ENCODE results near the gene ASB8.

The ASB8 gene

GRCh38 chr12:48157018-48157888 is at the start of gene ASB8:
Gene ASB8 (minus strand): TSS chr12:48157515. CDS start chr12:48153496, 4,019 bp downstream.
- FAIRE-seq (peak; percentile 75), DNase-seq (ENCODE audit: low spot score) (peak; percentile 91)

- DNase-seq (ENCODE audit: low spot score) = no peak
- no peak for FAIRE-seq
These were observed 45.9 kb upstream of the ASB8 start, which contains the start of gene OR10AD1 for GRCh38 chr12:48203192-48203591. Gene OR10AD1 (minus strand): TSS chr12:48203292. CDS start chr12:48203292, 0 bp downstream.

GRCh38 chr12:48202766-48203165 is 45.5 kb upstream of the ASB8 start:
- DNase-seq (ENCODE audit: low spot score) (no peak), FAIRE-seq (no peak)

GRCh38 chr12:48201516-48201915 is 44.2 kb upstream of the ASB8 start:
- FAIRE-seq = no peak

GRCh38 chr12:48201091-48201490 is 43.8 kb upstream of the ASB8 start:
- no peak for FAIRE-seq

More at GRCh38 chr12:48201516-48201915, 44.2 kb upstream of the ASB8 start:
- no peak for DNase-seq (ENCODE audit: low spot score)

GRCh38 chr12:48199774-48200221 is 42.5 kb upstream of the ASB8 start:
- FAIRE-seq (no peak), DNase-seq (ENCODE audit: low spot score) (no peak)

More at GRCh38 chr12:48201091-48201490, 43.8 kb upstream of the ASB8 start:
- no peak for DNase-seq (ENCODE audit: low spot score)

GRCh38 chr12:48198985-48199384 is 41.7 kb upstream of the ASB8 start:
- DNase-seq (ENCODE audit: low spot score) = no peak
- no peak for FAIRE-seq

- FAIRE-seq (no peak), DNase-seq (ENCODE audit: low spot score) (no peak)
These were observed 41.3 kb upstream of the ASB8 start for GRCh38 chr12:48198672-48198971.

GRCh38 chr12:48197971-48198671 is 40.8 kb upstream of the ASB8 start:
- DNase-seq (ENCODE audit: low spot score) (no peak), FAIRE-seq (no peak)

GRCh38 chr12:48197549-48197970 is 40.2 kb upstream of the ASB8 start:
- DNase-seq (ENCODE audit: low spot score) (no peak), FAIRE-seq (no peak)

- FAIRE-seq (no peak), DNase-seq (ENCODE audit: low spot score) (no peak)
These were observed 37.5 kb upstream of the ASB8 start for GRCh38 chr12:48194799-48195201.

GRCh38 chr12:48193623-48194022 is 36.3 kb upstream of the ASB8 start:
- DNase-seq (ENCODE audit: low spot score) (no peak), FAIRE-seq (no peak)

GRCh38 chr12:48192861-48193260 is 35.5 kb upstream of the ASB8 start:
- FAIRE-seq = no peak
- DNase-seq (ENCODE audit: low spot score) = no peak

- FAIRE-seq = no peak
These were observed 33.8 kb upstream of the ASB8 start for GRCh38 chr12:48191096-48191495.

GRCh38 chr12:48189331-48190125 is 32.2 kb upstream of the ASB8 start:
- DNase-seq (ENCODE audit: low spot score) (peak; percentile 18), FAIRE-seq (peak; percentile 2)

More at GRCh38 chr12:48191096-48191495, 33.8 kb upstream of the ASB8 start:
- DNase-seq (ENCODE audit: low spot score) = no peak

GRCh38 chr12:48187916-48188695 is 30.8 kb upstream of the ASB8 start:
- FAIRE-seq = no peak
- DNase-seq (ENCODE audit: low spot score) = no peak

- FAIRE-seq = no peak
- no peak for DNase-seq (ENCODE audit: low spot score)
These were observed 28.0 kb upstream of the ASB8 start for GRCh38 chr12:48185181-48185919.

GRCh38 chr12:48184549-48184922 is 27.2 kb upstream of the ASB8 start:
- DNase-seq (ENCODE audit: low spot score) (no peak), FAIRE-seq (no peak)

GRCh38 chr12:48183876-48184548 is 26.7 kb upstream of the ASB8 start:
- DNase-seq (ENCODE audit: low spot score) (no peak), FAIRE-seq (no peak)
